H9 (cell line): ENCODE results near the gene DQX1. TPM values are rescaled to one million over a fixed set of nuclear protein-coding genes. Genes with fewer than 3 reads are reported as not detected.

Source experiments
- DNase-seq: peaks from one replicate; pipeline ENCODE4 v3.0.0-alpha.2; 2017
- H2AFZ ChIP-seq: one replicate; pipeline ENCODE4 v1.6.1; 2013; ENCODE audit warnings: mild to moderate bottlenecking, low read length, control low read depth, moderate library complexity
- H2AK5ac ChIP-seq: 2 replicates; pipeline ENCODE4 v1.6.1; 2013; ENCODE audit warnings: low read length, control low read depth, mixed read lengths; ENCODE audit not compliant: insufficient read length
- H2BK120ac ChIP-seq: one replicate; pipeline ENCODE4 v1.6.1; 2013; ENCODE audit warnings: low read depth, mild to moderate bottlenecking, low read length, control low read depth, inconsistent platforms; ENCODE audit not compliant: poor library complexity, severe bottlenecking
- H2BK12ac ChIP-seq: 2 replicates; pipeline ENCODE4 v1.6.1; 2013; ENCODE audit warnings: low read length, control low read depth, mixed read lengths, low read depth; ENCODE audit not compliant: insufficient read length
- H2BK15ac ChIP-seq: 2 replicates; pipeline ENCODE4 v1.6.1; 2013; ENCODE audit warnings: low read depth, low read length, control low read depth
- H2BK20ac ChIP-seq: one replicate; pipeline ENCODE4 v1.6.1; 2013; ENCODE audit warnings: low read depth, mild to moderate bottlenecking, low read length, control low read depth, inconsistent platforms; ENCODE audit not compliant: poor library complexity, severe bottlenecking
- H2BK5ac ChIP-seq: 2 replicates; pipeline ENCODE4 v1.6.1; 2013; ENCODE audit warnings: low read length, control low read depth, mixed read lengths; ENCODE audit not compliant: insufficient read length
- H3K14ac ChIP-seq: 2 replicates; pipeline ENCODE4 v1.6.1; 2013; ENCODE audit warnings: low read length, control low read depth; ENCODE audit not compliant: insufficient read depth
- H3K18ac ChIP-seq: 2 replicates; pipeline ENCODE4 v1.6.1; 2013; ENCODE audit warnings: low read depth, mild to moderate bottlenecking, mixed read lengths, low read length, control low read depth; ENCODE audit not compliant: insufficient read length
- H3K23ac ChIP-seq: 2 replicates; pipeline ENCODE4 v1.6.1; 2013; ENCODE audit warnings: low read length, control low read depth, mixed read lengths, low read depth; ENCODE audit not compliant: insufficient read length
- H3K23me2 ChIP-seq: 2 replicates; pipeline ENCODE4 v1.6.1; 2013; ENCODE audit warnings: low read depth, mild to moderate bottlenecking, mixed read lengths, low read length, control low read depth; ENCODE audit not compliant: insufficient read length, poor library complexity, severe bottlenecking
- H3K27ac ChIP-seq: 2 replicates; pipeline ENCODE4 v1.5.1; 2013; ENCODE audit warnings: low read length, control low read depth, mixed read lengths, low read depth; ENCODE audit not compliant: insufficient read length
- H3K27me3 ChIP-seq: 2 replicates; pipeline ENCODE4 v1.6.1; 2013; ENCODE audit warnings: low read length, control low read depth, inconsistent platforms; ENCODE audit not compliant: insufficient read depth
- H3K4ac ChIP-seq: 2 replicates; pipeline ENCODE4 v1.6.1; 2013; ENCODE audit warnings: low read depth, mild to moderate bottlenecking, control low read depth, inconsistent platforms, low read length, moderate library complexity
- H3K4me1 ChIP-seq: 2 replicates; pipeline ENCODE4 v1.6.1; 2013; ENCODE audit warnings: low read length, control low read depth, inconsistent platforms; ENCODE audit not compliant: insufficient read depth
- H3K4me2 ChIP-seq: 2 replicates; pipeline ENCODE4 v1.6.1; 2013; ENCODE audit warnings: low read length, control low read depth, mixed read lengths; ENCODE audit not compliant: insufficient read length, insufficient read depth
- H3K56ac ChIP-seq: 2 replicates; pipeline ENCODE4 v1.6.1; 2013; ENCODE audit warnings: low read depth, mild to moderate bottlenecking, mixed read lengths, low read length, control low read depth; ENCODE audit not compliant: insufficient read length
- H3K79me1 ChIP-seq: 2 replicates; pipeline ENCODE4 v1.6.1; 2013; ENCODE audit warnings: low read depth, mild to moderate bottlenecking, moderate library complexity, low read length, control low read depth, inconsistent platforms; ENCODE audit not compliant: insufficient read depth, poor library complexity, severe bottlenecking
- H3K79me2 ChIP-seq: 2 replicates; pipeline ENCODE4 v1.6.1; 2013; ENCODE audit warnings: low read length, control low read depth, inconsistent platforms; ENCODE audit not compliant: insufficient read depth
- H3K9ac ChIP-seq: 2 replicates; pipeline ENCODE4 v1.6.1; 2013; ENCODE audit warnings: low read length, control low read depth, mixed read lengths; ENCODE audit not compliant: insufficient read length; ENCODE audit errors: extremely low read depth
- H3K9me3 ChIP-seq: one replicate; pipeline ENCODE4 v1.6.1; 2013; ENCODE audit warnings: low read depth, low read length, inconsistent platforms; ENCODE audit not compliant: control insufficient read depth
- H3T11ph ChIP-seq: one replicate; pipeline ENCODE4 v1.6.1; 2013; ENCODE audit warnings: mild to moderate bottlenecking, low read length, control low read depth, inconsistent platforms
- H4K20me1 ChIP-seq: one replicate; pipeline ENCODE4 v1.6.1; 2013; ENCODE audit not compliant: control insufficient read depth, insufficient read length, insufficient read depth
- H4K5ac ChIP-seq: 2 replicates; pipeline ENCODE4 v1.6.1; 2013; ENCODE audit warnings: low read depth, mild to moderate bottlenecking, mixed read lengths, low read length, control low read depth; ENCODE audit not compliant: insufficient read length
- H4K8ac ChIP-seq: replicated peaks from 2 replicates; pipeline ENCODE4 v1.6.1; 2013; ENCODE audit warnings: low read length, control low read depth, mixed read lengths, low read depth; ENCODE audit not compliant: insufficient read length
- H4K91ac ChIP-seq: 2 replicates; pipeline ENCODE4 v1.6.1; 2013; ENCODE audit warnings: low read depth, mild to moderate bottlenecking, moderate library complexity, mixed read lengths, low read length, control low read depth; ENCODE audit not compliant: insufficient read length
- H3K27ac Mint-ChIP-seq, 3 experiments: 2 replicates in 2 of 3; 3 replicates in 1 of 3; pipeline ENCODE4 v1.8.0; 2020 to 2021; ENCODE audit warnings: mixed read lengths in 3 of 3, mild to moderate bottlenecking in 1 of 3, moderate library complexity in 1 of 3
- H3K27me3 Mint-ChIP-seq: 2 replicates; pipeline ENCODE4 v1.8.0; 2021; ENCODE audit warnings: low read depth, mild to moderate bottlenecking, moderate library complexity, mixed read lengths
- H3K36me3 Mint-ChIP-seq, 3 experiments: 2 replicates in 2 of 3; 3 replicates in 1 of 3; pipeline ENCODE4 v1.8.0; 2020 to 2021; ENCODE audit warnings: low read depth in 3 of 3, mixed read lengths in 3 of 3; ENCODE audit not compliant: insufficient read depth in 1 of 3
- H3K4me1 Mint-ChIP-seq, 2 experiments: 2 replicates each; pipeline ENCODE4 v1.8.0; 2020; ENCODE audit warnings: mixed read lengths in 2 of 2
- H3K4me3 Mint-ChIP-seq, 2 experiments: 2 replicates in 1 of 2; 3 replicates in 1 of 2; pipeline ENCODE4 v1.8.0; 2020 to 2021; ENCODE audit warnings: mild to moderate bottlenecking in 2 of 2, mixed read lengths in 2 of 2, moderate library complexity in 1 of 2
- H3K9me3 Mint-ChIP-seq, 2 experiments: 2 replicates in 1 of 2; 3 replicates in 1 of 2; pipeline ENCODE4 v1.8.0; 2020; ENCODE audit warnings: mild to moderate bottlenecking in 2 of 2, mixed read lengths in 2 of 2, moderate library complexity in 1 of 2
- CTCF ChIP-seq: fragments of 200-600 bp; sonication (generic); conservative IDR thresholded peaks from 3 replicates; pipeline ENCODE4 v1.8.0; 2021; ENCODE audit warnings: antibody characterized with exemption, mild to moderate bottlenecking
- WGBS: extraction: QIAGEN DNeasy Blood & Tissue Kit; methylation state at CpG from one replicate; pipeline ENCODE4 v1.1.7; 2013; ENCODE audit warnings: missing lambda C conversion rate, low lambda C conversion rate, mixed read lengths; ENCODE audit not compliant: insufficient read length; ENCODE audit errors: extremely low coverage; 5-methylcytosine and 5-hydroxymethylcytosine counted together
- total RNA-seq: library from RNA; stranded (reverse); gene quantifications from 2 replicates; pipeline ENCODE4 v1.2.1, GENCODE V29; 2021

The DQX1 gene
- total RNA-seq, 1 experiment from 2014 or later: 0.98 TPM

DNA sequence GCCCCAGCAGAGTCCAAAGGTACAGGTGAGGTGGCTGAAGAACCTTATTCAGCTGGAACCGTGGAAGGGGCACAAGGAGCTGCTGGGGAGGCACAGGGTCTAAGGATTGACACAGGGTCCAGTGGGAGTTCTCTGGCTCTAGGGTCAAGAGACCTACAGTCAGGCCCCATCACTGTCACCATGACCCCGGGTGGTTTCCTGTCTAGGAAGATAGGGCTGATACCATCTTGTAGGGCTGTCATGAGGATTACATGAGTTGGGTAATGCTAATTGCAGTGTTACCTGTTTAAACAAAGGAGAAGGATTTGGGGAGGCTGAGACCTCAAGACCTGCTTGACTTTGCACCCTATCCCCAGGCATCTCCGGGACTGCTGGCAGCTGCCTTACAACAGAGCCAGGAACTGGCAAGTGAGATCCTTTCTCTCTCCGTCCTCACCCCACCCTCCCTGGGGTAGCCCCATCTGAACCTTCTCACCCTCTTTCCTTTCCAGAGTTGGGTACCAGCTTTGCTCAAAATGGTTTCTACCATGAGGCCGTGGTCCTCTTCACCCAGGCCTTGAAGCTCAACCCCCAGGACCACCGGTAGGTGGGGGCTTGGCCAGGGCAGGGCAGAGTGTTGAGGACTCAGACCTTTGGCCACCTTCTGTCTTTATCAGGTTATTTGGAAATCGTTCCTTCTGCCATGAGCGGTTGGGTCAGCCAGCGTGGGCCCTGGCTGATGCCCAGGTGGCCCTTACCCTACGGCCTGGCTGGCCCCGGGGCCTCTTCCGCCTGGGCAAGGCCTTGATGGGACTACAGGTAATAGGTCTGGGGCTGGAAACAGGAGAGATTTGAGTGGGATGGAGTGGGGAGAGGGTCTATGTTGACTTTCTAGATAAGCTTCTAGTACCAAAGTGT is 34.1 kb downstream of the DQX1 start:
- no peaks in the 10 kb centered on the region for H3K4me1 Mint-ChIP-seq
- Histone ChIP-seq H3K9me3 (no peaks in the 10 kb centered on the region), H3K79me1 (no peaks in the 10 kb centered on the region), H3K23me2 (no peaks in the 10 kb centered on the region), H2AK5ac (no peak overlapping the region), H2BK15ac (no peak overlapping the region), H2BK20ac (no peak overlapping the region), H4K8ac (no peak overlapping the region), H3K18ac (no peak overlapping the region), H2BK5ac (no peak overlapping the region), H3K56ac (no peak overlapping the region), H4K20me1 (no peaks in the 10 kb centered on the region), H3K23ac (no peak overlapping the region), H3T11ph (no peak overlapping the region), H2BK120ac (no peak overlapping the region), H2AFZ (no peak overlapping the region), H3K14ac (no peak overlapping the region), H3K4ac (no peak overlapping the region), H3K4me2 (no peak overlapping the region), H2BK12ac (no peak overlapping the region), H3K9ac (no peak overlapping the region), H4K5ac (no peak overlapping the region), H4K91ac (no peak overlapping the region), H3K27me3 (peaks cover 12% of the 10 kb centered on the region; the same call in 1 of the 2 replicates), H3K79me2 (no peaks in the 10 kb centered on the region), H3K4me1 (no peaks in the 10 kb centered on the region), H3K27ac (no peak overlapping the region)
- no peak for TF ChIP-seq CTCF
- DNase-seq: no peak
- H3K9me3 Mint-ChIP-seq: no peaks in the 10 kb centered on the region
- H3K4me3 Mint-ChIP-seq: no peak overlapping the region
- H3K27me3 Mint-ChIP-seq: peaks cover 26% of the 10 kb centered on the region
- H3K27ac Mint-ChIP-seq: no peak overlapping the region
- no CpG with 5 or more reads among the region's 12 CpGs for WGBS
- H3K36me3 Mint-ChIP-seq: peaks cover 28 to 53% (median 46%) of the 10 kb centered on the region in 3 experiments
